ENCODE measurements around the gene SCEL.

The SCEL gene

GRCh38 chr13:77691871-77692270 lies 156.4 kb downstream of the SCEL start:
- no peak for DNase-seq

GRCh38 chr13:77692746-77693448 lies 157.4 kb downstream of the SCEL start:
- DNase-seq = no peak

- no peak for DNase-seq
Measured at GRCh38 chr13:77693449-77693940, 158.0 kb downstream of the SCEL start.

Measured in stimulated activated CD4-positive, alpha-beta T cell treated with anti-CD3 and anti-CD28 coated beads, Interleukin-12 subunit alpha, Interleukin-12 subunit beta, amount 100 ng/mL, for 4 hours (primary cell).